ENCODE measurements around the gene SORCS2.

GRCh38 chr4:7703688-7704087 is 511.4 kb downstream of the SORCS2 start:
- TF ChIP-seq ZNF274 (IDR thresholded peaks at IDR 0.05; ENCODE audit: low read depth, low read length): no peak
- no peak for TF ChIP-seq YY1 (IDR thresholded peaks at IDR 0.05; ENCODE audit: insufficient read depth, insufficient read length)
